ENCODE results near the gene XXYLT1. TPM values are rescaled to one million over a fixed set of nuclear protein-coding genes. Genes with fewer than 3 reads are reported as not detected.

Gene XXYLT1
- total and polyA plus RNA-seq, 2 of the 4 experiments (the other 2 are of a cell fraction): 14.7 to 18.1 TPM

- Histone ChIP-seq H3K79me1 (ENCODE audit: low read depth in 1 of 2, low read length in 2 of 2) (peaks cover 10 to 17% of the 10 kb centered on the region in 2 experiments; a peak in 2 of 4 replicates), H2BK20ac (ENCODE audit: low read depth, low read length) (no peak overlapping the region), H2BK5ac (ENCODE audit: low read depth, low read length, poor library complexity, severe bottlenecking) (no peak overlapping the region), H3K9ac (ENCODE audit: low read depth, low read length) (no peak overlapping the region), H2BK15ac (ENCODE audit: low read depth, low read length) (0 out of 3 replicates have a peak overlapping the region, but pooled peaks have one; percentile 36), H3K4me2 (ENCODE audit: low read depth, low read length) (no peak overlapping the region), H3K4me3 (ENCODE audit: insufficient read depth, low read depth, low read length) (no peak overlapping the region), H2AK9ac (replicated peaks; ENCODE audit: low read depth, low read length, poor library complexity) (no peak overlapping the region), H3K4ac (ENCODE audit: low read depth, low read length) (no peak overlapping the region; the same call in 1 of the 2 replicates), H4K91ac (ENCODE audit: insufficient read depth, low read depth, low read length) (no peak overlapping the region), H2BK120ac (ENCODE audit: low read depth, low read length) (0 out of 2 replicates have a peak overlapping the region, but pooled peaks have one; percentile 22), H4K5ac (ENCODE audit: low read depth, low read length) (no peak overlapping the region), H2AK5ac (ENCODE audit: low read depth, low read length) (peak overlapping the region; percentile 21; the same call in 1 of the 2 replicates), H3K27me3 (ENCODE audit: control insufficient read depth, insufficient read depth, low read length) (no peaks in the 10 kb centered on the region), H3K14ac (replicated peaks; ENCODE audit: low read depth, low read length) (no peak overlapping the region), H3K9me1 (ENCODE audit: insufficient read depth, low read length) (peaks cover 14% of the 10 kb centered on the region), H3K27ac (ENCODE audit: insufficient read depth, low read length) (no peak overlapping the region), H3K23ac (ENCODE audit: low read depth, low read length) (no peak overlapping the region), H4K8ac (ENCODE audit: low read depth in 2 of 2, low read length in 2 of 2) (no peak overlapping the region), H3K36me3 (ENCODE audit: control insufficient read depth, insufficient read depth, low read length) (no peaks in the 10 kb centered on the region), H2AFZ (replicated peaks; ENCODE audit: low read length, poor library complexity) (no peak overlapping the region), H4K20me1 (ENCODE audit: insufficient read depth, low read length) (no peaks in the 10 kb centered on the region), H3K56ac (ENCODE audit: extremely low read depth, insufficient read depth, low read length) (no peak overlapping the region), H3K18ac (ENCODE audit: low read depth, low read length) (no peak overlapping the region), H3K4me1 (ENCODE audit: control insufficient read depth, insufficient read depth, low read length) (peaks cover 12% of the 10 kb centered on the region), H3K9me3 (ENCODE audit: control insufficient read depth, insufficient read depth, low read length) (no peaks in the 10 kb centered on the region)
- ATAC-seq (ENCODE audit: low read depth) (no peak), DNase-seq (no peak)
- ChIA-PET POLR2A (ENCODE audit: unreplicated experiment) (no interaction called here), CTCF (no interaction called here)
- TF ChIP-seq FOS (IDR thresholded peaks at IDR 0.05; ENCODE audit: low read depth, low read length) (no peak), BHLHE40 (IDR thresholded peaks at IDR 0.05; ENCODE audit: low read depth, low read length) (no peak), ELK1 (IDR thresholded peaks at IDR 0.05; ENCODE audit: borderline replicate concordance, low read depth, low read length) (no peak), USF2 (IDR thresholded peaks at IDR 0.05; ENCODE audit: low read depth, low read length) (no peak), RAD21 (IDR thresholded peaks at IDR 0.05; ENCODE audit: low read length) (no peak), CHD1 (IDR thresholded peaks at IDR 0.05; ENCODE audit: low read depth, low read length) (no peak), POLR2A (IDR thresholded peaks at IDR 0.05; ENCODE audit: low read depth, low read length) (no peak), MAZ (IDR thresholded peaks at IDR 0.05; ENCODE audit: borderline replicate concordance, low read depth, low read length) (no peak), MAFK (IDR thresholded peaks at IDR 0.05; ENCODE audit: low read depth, low read length) (no peak), CEBPB (IDR thresholded peaks at IDR 0.05; ENCODE audit: low read depth, low read length) (no peak), CTCF (conservative IDR thresholded peaks at IDR 0.05; ENCODE audit: low read depth, low read length) (no peak), RFX5 (IDR thresholded peaks at IDR 0.05; ENCODE audit: low read depth, low read length) (no peak), MXI1 (IDR thresholded peaks at IDR 0.05; ENCODE audit: borderline replicate concordance, low read depth, low read length) (no peak), RCOR1 (IDR thresholded peaks at IDR 0.05; ENCODE audit: insufficient replicate concordance, low read length) (no peak), NFE2L2 (IDR thresholded peaks at IDR 0.05; ENCODE audit: low read depth, low read length) (no peak), SMC3 (IDR thresholded peaks at IDR 0.05; ENCODE audit: low read depth, low read length) (no peak)
- 87% methylated on average over 2 of the region's 6 CpGs; no CpG with 5 or more reads in 1 of the 2 experiments for WGBS, 2 experiments (ENCODE audit: extremely low coverage in 2 of 2, insufficient read length in 1 of 2)
- dilution Hi-C loops (cut with HindIII; ENCODE audit: low sequenced_read_pairs, unreplicated experiment) (no loop called here), intact Hi-C loops (cut with micrococcal nuclease) (no loop called here), in situ Hi-C loops (cut with MboI; ENCODE audit: low sequenced_read_pairs) (no loop called here)
- no TSS peak for BruUV-seq (replicated peaks)
These were observed 106.2 kb downstream of the XXYLT1 start for GRCh38 chr3:195164573-195165264.

All from IMR-90 (cell line).